ENCODE results near the gene USP34.
A peak's percentile ranks its signal among the peaks of the same experiment; 100 is the strongest.

The USP34 gene

GRCh38 chr2:61176755-61177726 is 293.8 kb downstream of the USP34 start (continued):
- TF ChIP-seq, protein P1, sequence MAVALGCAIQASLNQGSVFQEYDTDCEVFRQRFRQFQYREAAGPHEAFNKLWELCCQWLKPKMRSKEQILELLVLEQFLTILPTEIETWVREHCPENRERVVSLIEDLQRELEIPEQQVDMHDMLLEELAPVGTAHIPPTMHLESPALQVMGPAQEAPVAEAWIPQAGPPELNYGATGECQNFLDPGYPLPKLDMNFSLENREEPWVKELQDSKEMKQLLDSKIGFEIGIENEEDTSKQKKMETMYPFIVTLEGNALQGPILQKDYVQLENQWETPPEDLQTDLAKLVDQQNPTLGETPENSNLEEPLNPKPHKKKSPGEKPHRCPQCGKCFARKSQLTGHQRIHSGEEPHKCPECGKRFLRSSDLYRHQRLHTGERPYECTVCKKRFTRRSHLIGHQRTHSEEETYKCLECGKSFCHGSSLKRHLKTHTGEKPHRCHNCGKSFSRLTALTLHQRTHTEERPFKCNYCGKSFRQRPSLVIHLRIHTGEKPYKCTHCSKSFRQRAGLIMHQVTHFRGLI (tag by site-specific recombination; IDR thresholded peaks at IDR 0.05) = no peak; the same call in 1 of the 2 replicates
- TF ChIP-seq KLF17 (tag by site-specific recombination; IDR thresholded peaks at IDR 0.05) (peak; percentile 54; the same call in 1 of the 2 replicates), ZNF341 (tag by site-specific recombination; IDR thresholded peaks at IDR 0.05; ENCODE audit: low read depth) (no peak), ZNF121 (tag by site-specific recombination; IDR thresholded peaks at IDR 0.05) (peak; percentile 37; the same call in 1 of the 2 replicates), ZBTB11 (tag by site-specific recombination; conservative IDR thresholded peaks at IDR 0.05; ENCODE audit: low read depth) (peak; percentile 45; the same call in 1 of the 2 replicates), ZBTB26 (tag by site-specific recombination; optimal IDR thresholded peaks at IDR 0.05) (peak; percentile 95), ZNF510 (tag by site-specific recombination; IDR thresholded peaks at IDR 0.05; ENCODE audit: insufficient replicate concordance) (no peak), ZNF239 (tag by site-specific recombination; IDR thresholded peaks at IDR 0.05) (no peak), ZNF843 (tag by site-specific recombination; IDR thresholded peaks at IDR 0.05) (peak; percentile 53; the same call in 1 of the 2 replicates), ZNF354C (tag by site-specific recombination; IDR thresholded peaks at IDR 0.05; ENCODE audit: borderline replicate concordance, low read depth) (no peak), GLI2 (tag by site-specific recombination; IDR thresholded peaks at IDR 0.05; ENCODE audit: borderline replicate concordance, low read depth) (no peak), TSHZ1 (tag by site-specific recombination; IDR thresholded peaks at IDR 0.05; ENCODE audit: borderline replicate concordance) (0 out of 2 replicates have a peak, but pooled peaks have one; percentile 15), ZBTB21 (tag by site-specific recombination; IDR thresholded peaks at IDR 0.05) (peak; percentile 74; the same call in 1 of the 2 replicates), SCRT2 (tag by site-specific recombination; IDR thresholded peaks at IDR 0.05) (0 out of 2 replicates have a peak, but pooled peaks have one; percentile 34), ZBTB6 (tag by site-specific recombination; IDR thresholded peaks at IDR 0.05) (0 out of 2 replicates have a peak, but pooled peaks have one; percentile 18), ZNF624 (tag by site-specific recombination; IDR thresholded peaks at IDR 0.05) (no peak), OVOL3 (tag by site-specific recombination; IDR thresholded peaks at IDR 0.05) (0 out of 2 replicates have a peak, but pooled peaks have one; percentile 20), HOXD13 (CRISPR knock-in tag; IDR thresholded peaks at IDR 0.05; ENCODE audit: borderline replicate concordance) (no peak), KLF1 (tag by site-specific recombination; IDR thresholded peaks at IDR 0.05) (peak; percentile 71)
- TF ChIP-seq, protein P2, sequence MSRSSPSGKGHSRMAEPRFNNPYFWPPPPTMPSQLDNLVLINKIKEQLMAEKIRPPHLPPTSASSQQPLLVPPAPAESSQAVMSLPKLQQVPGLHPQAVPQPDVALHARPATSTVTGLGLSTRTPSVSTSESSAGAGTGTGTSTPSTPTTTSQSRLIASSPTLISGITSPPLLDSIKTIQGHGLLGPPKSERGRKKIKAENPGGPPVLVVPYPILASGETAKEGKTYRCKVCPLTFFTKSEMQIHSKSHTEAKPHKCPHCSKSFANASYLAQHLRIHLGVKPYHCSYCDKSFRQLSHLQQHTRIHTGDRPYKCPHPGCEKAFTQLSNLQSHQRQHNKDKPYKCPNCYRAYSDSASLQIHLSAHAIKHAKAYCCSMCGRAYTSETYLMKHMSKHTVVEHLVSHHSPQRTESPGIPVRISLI (tag by site-specific recombination; IDR thresholded peaks at IDR 0.05) = peak; percentile 84
- TF ChIP-seq, protein P3, sequence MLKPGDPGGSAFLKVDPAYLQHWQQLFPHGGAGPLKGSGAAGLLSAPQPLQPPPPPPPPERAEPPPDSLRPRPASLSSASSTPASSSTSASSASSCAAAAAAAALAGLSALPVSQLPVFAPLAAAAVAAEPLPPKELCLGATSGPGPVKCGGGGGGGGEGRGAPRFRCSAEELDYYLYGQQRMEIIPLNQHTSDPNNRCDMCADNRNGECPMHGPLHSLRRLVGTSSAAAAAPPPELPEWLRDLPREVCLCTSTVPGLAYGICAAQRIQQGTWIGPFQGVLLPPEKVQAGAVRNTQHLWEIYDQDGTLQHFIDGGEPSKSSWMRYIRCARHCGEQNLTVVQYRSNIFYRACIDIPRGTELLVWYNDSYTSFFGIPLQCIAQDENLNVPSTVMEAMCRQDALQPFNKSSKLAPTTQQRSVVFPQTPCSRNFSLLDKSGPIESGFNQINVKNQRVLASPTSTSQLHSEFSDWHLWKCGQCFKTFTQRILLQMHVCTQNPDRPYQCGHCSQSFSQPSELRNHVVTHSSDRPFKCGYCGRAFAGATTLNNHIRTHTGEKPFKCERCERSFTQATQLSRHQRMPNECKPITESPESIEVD (tag by site-specific recombination; IDR thresholded peaks at IDR 0.05) = no peak
